HEK293T (cell line): ENCODE results near the gene TRNP1.

Experiments
- CTCF ChIA-PET: fragments of 350-600 bp; formaldehyde crosslinking; extraction: SDS; loops from one replicate; lab custom pipeline; 2021; ENCODE audit warnings: antibody characterized with exemption, inconsistent platforms; lab: Yijun Ruan, JAX
- POLR2A ChIA-PET: fragments of 350-600 bp; formaldehyde crosslinking; extraction: SDS; loops from one replicate; lab custom pipeline; 2020; ENCODE audit warnings: antibody characterized with exemption, inconsistent platforms; lab: Yijun Ruan, JAX
- DNase-seq: peaks from one replicate; pipeline ENCODE4 v3.0.0; 2012; ENCODE audit warnings: mixed read lengths; ENCODE audit errors: extremely low spot score
- ARNT ChIP-seq: fragments of 450-650 bp; IDR thresholded peaks from 2 replicates; pipeline ENCODE4 v1.6.1; 2017; ENCODE audit warnings: mild to moderate bottlenecking
- BHLHE40 ChIP-seq: fragments of 450-650 bp; IDR thresholded peaks from 2 replicates; pipeline ENCODE4 v1.6.1; 2016; ENCODE audit warnings: mild to moderate bottlenecking, moderate library complexity, borderline replicate concordance
- CTBP1 ChIP-seq: fragments of 450-650 bp; IDR thresholded peaks from 2 replicates; pipeline ENCODE4 v1.6.1; 2016; ENCODE audit warnings: borderline replicate concordance
- ELF4 ChIP-seq: fragments of 450-650 bp; IDR thresholded peaks from 2 replicates; pipeline ENCODE4 v1.6.1; 2017; ENCODE audit warnings: antibody characterized with exemption
- FOXA1 ChIP-seq: fragments of 450-650 bp; IDR thresholded peaks from 2 replicates; pipeline ENCODE4 v1.6.1; 2016; ENCODE audit warnings: mild to moderate bottlenecking
- FOXK2 ChIP-seq: fragments of 450-650 bp; IDR thresholded peaks from 2 replicates; pipeline ENCODE4 v1.6.1; 2016; ENCODE audit warnings: mild to moderate bottlenecking
- FOXM1 ChIP-seq: fragments of 450-650 bp; IDR thresholded peaks from 2 replicates; pipeline ENCODE4 v1.6.1; 2017; ENCODE audit warnings: mild to moderate bottlenecking, borderline replicate concordance
- HDGF ChIP-seq: fragments of 450-650 bp; IDR thresholded peaks from 2 replicates; pipeline ENCODE4 v1.6.1; 2017; ENCODE audit warnings: antibody characterized with exemption, borderline replicate concordance
- L3MBTL2 ChIP-seq: fragments of 450-650 bp; conservative IDR thresholded peaks from 2 replicates; pipeline ENCODE4 v1.6.1; 2016; ENCODE audit warnings: mild to moderate bottlenecking
- LEF1 ChIP-seq: fragments of 450-650 bp; IDR thresholded peaks from 2 replicates; pipeline ENCODE4 v1.6.1; 2017; ENCODE audit warnings: mild to moderate bottlenecking, borderline replicate concordance
- NFRKB ChIP-seq: fragments of 450-650 bp; IDR thresholded peaks from 2 replicates; pipeline ENCODE4 v1.6.1; 2016; ENCODE audit warnings: mild to moderate bottlenecking, moderate library complexity
- PKNOX1 ChIP-seq: fragments of 450-650 bp; IDR thresholded peaks from 2 replicates; pipeline ENCODE4 v1.6.1; 2016
- SP1 ChIP-seq: fragments of 450-650 bp; IDR thresholded peaks from 2 replicates; pipeline ENCODE4 v1.6.1; 2017
- SUZ12 ChIP-seq: fragments of 450-650 bp; IDR thresholded peaks from 2 replicates; pipeline ENCODE4 v1.6.1; 2016; ENCODE audit warnings: mild to moderate bottlenecking
- TARDBP ChIP-seq: fragments of 450-650 bp; IDR thresholded peaks from 2 replicates; pipeline ENCODE4 v1.6.1; 2016
- ZNF384 ChIP-seq: fragments of 450-650 bp; IDR thresholded peaks from 2 replicates; pipeline ENCODE4 v1.6.1; 2016

Gene TRNP1

DNA sequence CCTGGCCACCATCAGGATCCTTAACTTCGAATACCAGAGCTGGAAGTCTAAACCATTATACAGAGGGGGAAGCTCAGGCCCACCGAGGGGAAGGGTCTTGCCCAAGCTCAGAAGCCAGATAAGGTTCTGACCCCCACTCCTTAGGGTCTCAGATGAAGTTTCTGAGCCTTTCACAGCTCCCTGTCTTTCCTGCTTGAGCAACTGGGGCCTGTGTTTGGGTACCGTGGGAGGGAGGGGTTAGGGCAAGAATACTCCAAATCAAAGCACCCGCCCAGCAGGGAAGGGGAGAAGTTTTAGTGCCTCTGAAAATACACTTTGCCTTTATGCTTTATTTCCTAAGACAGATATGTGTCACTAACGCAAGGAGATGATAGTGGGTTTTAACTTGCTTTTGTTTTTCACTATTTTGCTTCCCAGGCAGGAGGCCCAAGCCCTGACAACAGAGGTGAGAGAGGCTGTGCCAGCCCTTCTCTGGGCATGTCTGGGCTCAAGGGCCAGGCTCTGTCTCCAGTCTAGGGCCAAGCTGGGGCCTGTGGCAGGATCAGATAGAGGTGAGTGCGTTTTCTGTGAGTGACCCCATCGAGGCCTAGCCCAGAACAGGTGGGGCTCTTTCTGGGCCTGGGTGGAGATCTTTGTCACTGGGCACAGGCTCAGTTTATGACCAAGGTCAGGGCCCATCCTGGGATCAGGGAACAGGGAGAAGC lies 39.7 kb downstream of the TRNP1 start:
- POLR2A ChIA-PET = interaction anchor here (1.2 kb wide), 1 partner anchor 39 kb away, joined by 4 read pairs; the partner anchor contains the start of gene TRNP1
- CTCF ChIA-PET = interaction anchor here (0.6 to 5.2 kb wide), 3 partner anchors 12 to 69 kb away, joined by 3 to 40 read pairs (median 3); no protein-coding TSS in a partner anchor
- TF ChIP-seq SUZ12 (no peak), ARNT (no peak), NFRKB (no peak), ELF4 (no peak), CTBP1 (no peak), HDGF (no peak), PKNOX1 (no peak), BHLHE40 (no peak), TARDBP (no peak), LEF1 (no peak), FOXK2 (no peak), ZNF384 (no peak)
- DNase-seq = no peak

GRCh38 chr1:27035344-27035743 lies 41.9 kb downstream of the TRNP1 start:
- ChIA-PET POLR2A (interaction anchor here (0.9 to 1.2 kb wide), 2 partner anchors 8 to 135 kb away, joined by 3 read pairs; partner anchors contain the start of gene GPATCH3), CTCF (interaction anchor here (0.6 to 5.2 kb wide), 3 partner anchors 10 to 355 kb away, joined by 3 to 40 read pairs (median 3); no protein-coding TSS in a partner anchor)
- TF ChIP-seq FOXA1 (no peak), CTBP1 (no peak), L3MBTL2 (no peak), ARNT (no peak), LEF1 (no peak), ZNF384 (no peak), SP1 (no peak), NFRKB (no peak), FOXM1 (no peak), FOXK2 (no peak), PKNOX1 (no peak), SUZ12 (no peak), HDGF (no peak), BHLHE40 (no peak), ELF4 (no peak)
- DNase-seq = no peak

GRCh38 chr1:27036718-27037117 lies 43.2 kb downstream of the TRNP1 start:
- POLR2A ChIA-PET = interaction anchor here (1.4 kb wide), 1 partner anchor 9 kb away, joined by 3 read pairs; no protein-coding TSS in a partner anchor
- DNase-seq = no peak
- no peak for TF ChIP-seq BHLHE40
- no peak for TF ChIP-seq SP1
- no peak for TF ChIP-seq ELF4
- TF ChIP-seq NFRKB = no peak
- TF ChIP-seq FOXK2 = no peak
- no peak for TF ChIP-seq FOXA1
- TF ChIP-seq SUZ12 = no peak
- TF ChIP-seq CTBP1 = no peak
- TF ChIP-seq TARDBP = no peak
- TF ChIP-seq FOXM1 = no peak
- no peak for TF ChIP-seq L3MBTL2
- no peak for TF ChIP-seq ARNT
- no peak for TF ChIP-seq HDGF
- TF ChIP-seq PKNOX1 = no peak
- TF ChIP-seq LEF1 = no peak
- TF ChIP-seq ZNF384 = no peak
- CTCF ChIA-PET = interaction anchor here (0.6 to 1.0 kb wide), 4 partner anchors 9 to 97 kb away, joined by 3 to 4 read pairs (median 4); no protein-coding TSS in a partner anchor

DNA sequence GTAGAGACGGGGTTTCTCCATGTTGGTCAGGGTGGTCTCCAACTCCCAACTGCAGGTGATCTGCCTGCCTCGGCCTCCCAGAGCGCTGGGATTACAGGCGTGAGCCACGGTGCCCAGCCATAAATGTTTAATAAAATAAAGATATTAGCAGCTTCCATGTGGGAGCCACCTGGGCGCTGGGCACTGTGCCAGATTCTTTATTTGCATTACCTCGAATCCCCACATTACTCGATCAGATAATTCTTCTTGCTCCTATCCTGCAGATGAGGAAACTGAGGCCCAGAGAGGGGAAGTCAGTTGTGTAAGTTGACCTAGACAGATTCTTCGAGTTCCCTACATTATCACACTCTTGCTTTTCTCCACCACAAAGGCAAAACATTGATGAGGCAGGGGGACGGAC lies 44.0 kb downstream of the TRNP1 start:
- POLR2A ChIA-PET = interaction anchor here (1.4 kb wide), 1 partner anchor 10 kb away, joined by 3 read pairs; no protein-coding TSS in a partner anchor
- no peak for DNase-seq
- no peak for TF ChIP-seq BHLHE40
- no peak for TF ChIP-seq FOXM1
- TF ChIP-seq ZNF384 = no peak
- no peak for TF ChIP-seq PKNOX1
- no peak for TF ChIP-seq L3MBTL2
- TF ChIP-seq FOXA1 = no peak
- TF ChIP-seq CTBP1 = no peak
- CTCF ChIA-PET = interaction anchor here (1.0 kb wide), 1 partner anchor 8 kb away, joined by 4 read pairs; no protein-coding TSS in a partner anchor

DNA sequence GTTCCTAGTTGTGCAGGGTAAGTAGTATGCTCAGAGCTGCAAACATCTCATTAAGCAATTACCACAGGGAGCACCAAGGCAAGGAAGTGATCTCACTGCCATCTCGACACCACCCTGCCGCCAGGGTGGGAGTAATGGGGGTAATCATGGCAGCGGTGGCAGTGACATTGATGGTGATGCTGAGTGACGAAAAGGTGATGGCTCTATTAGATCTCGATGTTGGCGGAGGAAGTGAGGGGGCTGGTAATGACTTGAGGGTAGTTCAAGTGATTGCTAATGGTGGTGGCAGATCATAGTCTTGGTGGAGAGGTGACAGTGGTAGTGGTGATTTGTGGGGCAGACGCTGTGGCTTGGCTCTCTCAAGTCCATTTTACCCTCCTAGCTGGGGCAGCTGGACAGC lies 44.5 kb downstream of the TRNP1 start:
- ChIA-PET CTCF (no interaction called here), POLR2A (no interaction called here)
- no peak for DNase-seq
- TF ChIP-seq SUZ12 = no peak
- TF ChIP-seq L3MBTL2 = no peak
- no peak for TF ChIP-seq LEF1
- TF ChIP-seq BHLHE40 = no peak
- no peak for TF ChIP-seq NFRKB
- TF ChIP-seq SP1 = no peak
- TF ChIP-seq PKNOX1 = no peak
- TF ChIP-seq ELF4 = no peak
- no peak for TF ChIP-seq FOXA1
- TF ChIP-seq ARNT = no peak
- TF ChIP-seq HDGF = no peak
- no peak for TF ChIP-seq ZNF384
- no peak for TF ChIP-seq CTBP1
- TF ChIP-seq FOXM1 = no peak
- no peak for TF ChIP-seq TARDBP
